Measurements from ENCODE around the gene PRSS16.
"Not testable (repeated sequence)": the region's sequence is repeated elsewhere in the genome, so short reads cannot be mapped to it uniquely, and the experiment has no call there.

Gene PRSS16, protein sequence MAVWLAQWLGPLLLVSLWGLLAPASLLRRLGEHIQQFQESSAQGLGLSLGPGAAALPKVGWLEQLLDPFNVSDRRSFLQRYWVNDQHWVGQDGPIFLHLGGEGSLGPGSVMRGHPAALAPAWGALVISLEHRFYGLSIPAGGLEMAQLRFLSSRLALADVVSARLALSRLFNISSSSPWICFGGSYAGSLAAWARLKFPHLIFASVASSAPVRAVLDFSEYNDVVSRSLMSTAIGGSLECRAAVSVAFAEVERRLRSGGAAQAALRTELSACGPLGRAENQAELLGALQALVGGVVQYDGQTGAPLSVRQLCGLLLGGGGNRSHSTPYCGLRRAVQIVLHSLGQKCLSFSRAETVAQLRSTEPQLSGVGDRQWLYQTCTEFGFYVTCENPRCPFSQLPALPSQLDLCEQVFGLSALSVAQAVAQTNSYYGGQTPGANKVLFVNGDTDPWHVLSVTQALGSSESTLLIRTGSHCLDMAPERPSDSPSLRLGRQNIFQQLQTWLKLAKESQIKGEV

DNA sequence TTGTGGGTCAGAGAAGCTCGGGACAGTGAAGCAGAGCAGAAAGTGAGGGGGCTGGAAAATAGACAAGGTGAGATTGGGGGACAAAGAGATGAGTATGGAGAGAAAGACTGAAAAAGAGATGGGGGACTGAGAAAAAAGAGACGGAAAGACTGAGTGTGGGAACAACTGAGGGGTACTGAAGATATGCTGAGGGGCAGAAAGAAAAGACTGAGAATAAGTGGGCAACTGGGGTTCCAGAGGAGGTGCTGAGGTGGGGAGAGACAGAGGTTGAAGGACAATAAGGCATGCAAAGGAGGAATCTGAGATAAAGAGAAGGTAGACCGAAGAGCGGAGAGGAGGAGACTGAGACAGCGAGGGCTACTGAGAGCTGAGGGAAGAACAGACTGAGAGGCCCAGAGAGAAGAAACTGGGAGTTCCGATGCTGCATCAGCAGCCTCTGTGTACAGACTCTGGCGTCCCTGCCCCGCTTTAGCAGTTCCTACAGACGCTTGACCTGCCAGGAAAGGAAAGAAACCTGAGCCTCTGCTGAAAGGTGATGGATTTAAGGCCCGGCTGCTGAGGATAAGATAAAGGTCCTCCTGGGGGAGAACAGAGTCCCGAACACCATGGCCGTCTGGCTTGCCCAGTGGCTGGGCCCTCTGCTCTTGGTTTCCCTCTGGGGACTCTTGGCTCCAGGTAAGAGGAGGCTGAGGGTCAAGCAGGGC is at the start of gene PRSS16:
Gene PRSS16, plus strand, starts transcription at position 569 of the 704 bp plus-strand sequence. Its CDS starts 37 bp downstream, at position 606.
- DNase-seq (ENCODE audit: low read depth in 2 of 2), result no peak

DNA sequence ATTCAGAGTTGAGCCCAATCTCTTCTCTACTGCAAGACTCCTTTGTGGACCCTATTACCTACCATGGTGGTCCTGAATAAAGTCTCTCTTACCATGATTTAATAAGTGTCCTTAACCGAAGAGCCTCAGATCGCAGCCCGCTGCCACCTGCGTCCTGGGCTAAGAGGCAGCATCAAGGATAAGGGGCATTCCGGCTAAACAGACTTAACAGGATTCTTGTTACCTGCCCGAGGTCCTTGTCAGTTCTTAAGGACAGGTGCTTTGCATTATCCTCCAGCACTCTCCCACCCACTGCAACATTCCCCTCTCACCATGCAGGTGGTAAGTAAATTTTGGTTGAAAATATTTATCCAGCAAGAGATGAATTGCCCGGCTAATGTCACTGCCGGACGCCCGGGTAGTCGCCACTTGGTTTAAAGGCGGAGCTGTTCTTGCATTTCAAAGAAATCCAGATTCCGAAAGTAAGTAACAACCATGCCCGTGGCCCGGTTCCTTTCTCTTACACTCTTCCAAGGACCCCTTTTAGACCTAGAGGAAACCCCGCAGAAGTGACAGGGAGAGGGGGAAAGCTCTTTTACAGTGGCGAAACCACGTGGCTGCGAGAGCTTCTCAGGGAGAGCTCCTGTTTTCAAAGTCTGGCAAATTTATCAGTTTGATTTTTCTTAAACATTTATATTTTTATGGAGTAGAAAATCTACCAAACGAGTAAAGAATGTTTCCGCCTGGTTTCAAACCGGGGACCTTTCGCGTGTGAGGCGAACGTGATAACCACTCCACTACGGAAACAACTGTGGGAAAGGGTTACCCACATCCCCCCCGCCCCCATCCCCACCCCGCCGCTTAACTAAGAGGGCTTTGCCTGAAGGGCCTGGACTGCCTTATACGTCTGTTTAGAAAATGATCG is 41.9 kb upstream of the PRSS16 start:
- no peak for DNase-seq (ENCODE audit: low read depth in 2 of 2)

DNA sequence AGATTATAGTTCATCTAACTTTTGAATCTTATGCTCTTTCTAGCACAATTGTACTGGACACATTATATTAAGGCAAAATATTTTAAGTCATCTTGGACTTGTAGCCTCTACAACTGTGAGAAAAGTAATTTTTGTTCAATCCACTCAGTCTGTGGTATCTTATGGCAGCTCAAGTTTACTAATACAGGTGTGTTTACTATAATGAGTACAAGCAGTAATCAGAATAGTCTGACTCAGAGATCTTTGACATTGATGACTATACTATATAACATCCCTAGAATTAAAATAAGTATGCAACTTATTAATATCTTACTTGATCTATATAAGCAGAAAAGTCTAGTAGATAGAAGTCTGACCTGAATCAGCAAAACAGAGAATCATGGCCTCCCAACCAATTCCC is 40.7 kb upstream of the PRSS16 start:
- no peak for DNase-seq (ENCODE audit: low read depth in 2 of 2)

DNA sequence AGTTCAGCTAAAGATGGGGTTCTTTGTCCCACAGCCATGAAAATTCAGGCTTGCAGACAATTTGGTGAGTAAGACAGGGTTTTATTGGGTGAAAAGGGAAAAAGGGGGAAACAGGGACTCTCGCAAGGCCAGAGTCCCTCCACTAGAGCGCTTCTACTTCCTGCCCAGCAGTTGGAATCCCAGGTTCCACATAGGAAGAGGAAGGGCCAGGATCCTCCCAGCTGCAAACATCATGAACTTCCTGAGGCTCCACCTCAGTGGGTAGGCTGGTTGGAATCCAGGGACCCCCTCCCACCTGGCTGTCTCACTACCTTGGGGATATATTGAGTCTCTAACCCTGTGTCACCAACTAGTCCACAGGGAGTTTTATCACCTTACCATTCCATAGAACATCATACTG is 39.5 kb upstream of the PRSS16 start:
- DNase-seq (ENCODE audit: low read depth in 2 of 2), result no peak

DNA sequence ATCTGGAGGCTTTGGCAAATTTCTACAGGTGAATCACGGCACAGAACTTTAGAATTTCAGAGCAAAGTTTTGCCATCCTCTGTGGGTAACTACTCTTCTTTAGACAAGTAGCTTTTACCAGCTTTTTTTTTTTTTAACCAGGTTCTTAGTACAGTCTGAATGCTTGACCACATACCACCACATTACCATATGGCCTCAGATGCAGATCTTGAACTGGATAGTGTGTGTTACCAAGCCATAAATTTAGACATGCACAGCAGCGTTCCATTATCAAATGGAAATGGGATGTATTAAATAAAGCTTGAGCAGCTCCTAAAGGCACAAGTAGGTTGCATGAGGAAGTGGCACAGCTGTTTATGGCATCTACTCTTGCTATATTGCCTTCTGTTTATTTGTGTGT is 38.3 kb upstream of the PRSS16 start:
- DNase-seq (ENCODE audit: low read depth in 2 of 2), result no peak

DNA sequence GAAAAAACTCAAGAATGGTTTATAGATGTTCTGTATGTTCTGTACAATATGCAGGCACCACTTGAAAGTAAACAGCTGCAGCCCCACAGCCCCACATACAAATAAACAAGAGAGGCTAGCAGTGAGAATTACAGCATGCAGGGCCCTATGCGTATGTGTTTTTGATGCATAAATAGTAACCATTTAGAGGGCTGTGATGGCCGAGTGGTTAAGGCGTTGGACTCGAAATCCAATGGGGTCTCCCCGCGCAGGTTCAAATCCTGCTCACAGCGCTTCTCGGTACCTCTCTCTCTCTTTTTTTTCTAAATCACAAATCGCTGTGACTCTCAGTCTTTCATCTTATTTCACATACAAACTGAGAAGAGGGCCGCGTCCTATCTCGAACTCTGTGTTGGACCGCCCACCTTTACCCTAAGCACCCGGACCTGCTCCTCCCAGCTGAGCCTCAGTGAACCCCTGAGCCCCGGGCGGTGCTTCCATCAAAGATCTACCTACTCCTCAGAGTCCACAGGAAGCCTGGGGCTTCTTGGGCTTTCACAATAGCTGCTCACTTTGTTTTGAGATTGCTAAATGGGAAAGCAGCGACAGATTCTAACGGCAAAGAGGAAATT is 37.7 kb upstream of the PRSS16 start:
- no peak for DNase-seq (ENCODE audit: low read depth in 2 of 2)

DNA sequence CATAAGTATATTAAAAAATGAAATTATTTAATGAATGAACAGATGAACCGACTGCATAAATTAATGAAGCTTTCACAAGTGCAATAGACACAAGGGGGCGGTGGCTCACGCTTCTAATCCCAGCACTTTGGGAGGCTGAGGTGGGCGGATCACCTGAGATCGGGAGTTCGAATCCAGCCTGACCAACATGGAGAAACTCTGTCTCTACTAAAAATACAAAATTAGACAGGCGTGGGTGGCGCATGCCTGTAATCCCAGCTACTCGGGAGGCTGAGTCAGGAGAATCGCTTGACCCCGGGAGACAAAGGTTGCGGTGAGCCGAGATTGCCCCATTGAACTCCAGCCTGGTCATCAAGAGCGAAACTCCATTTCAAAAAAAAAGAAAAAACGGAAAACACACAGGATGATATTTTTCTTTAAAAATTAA is 34.4 kb upstream of the PRSS16 start:
- not testable (repeated sequence) for DNase-seq (ENCODE audit: low read depth in 2 of 2)

DNA sequence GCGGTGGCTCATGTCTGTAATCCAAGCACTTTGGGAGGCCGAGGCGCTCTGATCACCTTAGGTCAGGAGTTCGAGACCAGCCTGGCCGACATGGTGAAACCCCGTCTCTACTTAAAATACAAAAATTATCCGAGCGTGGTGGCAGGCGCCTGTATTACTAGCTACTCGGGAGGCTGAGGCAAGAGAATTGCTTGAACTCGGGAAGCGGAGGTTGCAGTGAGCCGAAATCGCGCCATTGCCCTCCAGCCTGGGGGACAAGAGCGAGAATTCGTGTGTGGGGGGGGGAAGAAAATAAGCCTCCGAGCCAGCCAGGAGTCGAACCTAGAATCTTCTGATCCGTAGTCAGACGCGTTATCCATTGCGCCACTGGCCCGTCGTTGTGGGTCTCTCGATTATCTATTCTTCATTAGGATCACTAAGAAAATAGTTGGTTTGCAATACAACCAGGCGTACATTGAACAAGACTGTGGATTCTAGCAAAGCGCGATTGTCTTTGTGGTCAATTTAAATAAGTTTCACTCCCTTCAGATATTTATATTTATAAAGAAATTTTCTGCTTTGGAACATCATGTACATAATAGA is 33.9 kb upstream of the PRSS16 start:
- DNase-seq (ENCODE audit: low read depth in 2 of 2), result no peak

DNA sequence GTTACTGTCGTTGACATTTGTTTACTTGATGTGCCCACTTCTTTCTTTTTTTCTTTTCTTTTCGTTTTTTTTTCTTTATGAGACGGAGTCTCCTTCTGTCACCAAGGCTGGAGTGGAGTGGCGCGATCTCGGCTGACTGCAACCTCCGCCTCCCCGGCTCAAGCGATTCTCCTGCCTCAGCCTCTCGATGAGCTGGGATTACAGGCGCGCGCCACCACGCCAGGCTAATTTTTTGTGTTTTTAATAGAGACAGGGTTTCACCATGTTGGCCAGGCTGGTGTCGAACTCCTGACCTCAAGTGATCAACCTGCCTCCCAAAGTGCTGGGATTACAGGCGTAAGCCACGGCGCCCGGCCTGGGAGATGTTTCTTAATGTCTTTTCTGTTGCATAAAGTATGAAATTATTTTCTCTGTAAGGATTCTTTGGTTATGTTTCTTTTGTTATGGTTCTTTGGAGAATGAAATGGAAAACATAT is 33.3 kb upstream of the PRSS16 start:
- DNase-seq (ENCODE audit: low read depth in 2 of 2), result no peak

DNA sequence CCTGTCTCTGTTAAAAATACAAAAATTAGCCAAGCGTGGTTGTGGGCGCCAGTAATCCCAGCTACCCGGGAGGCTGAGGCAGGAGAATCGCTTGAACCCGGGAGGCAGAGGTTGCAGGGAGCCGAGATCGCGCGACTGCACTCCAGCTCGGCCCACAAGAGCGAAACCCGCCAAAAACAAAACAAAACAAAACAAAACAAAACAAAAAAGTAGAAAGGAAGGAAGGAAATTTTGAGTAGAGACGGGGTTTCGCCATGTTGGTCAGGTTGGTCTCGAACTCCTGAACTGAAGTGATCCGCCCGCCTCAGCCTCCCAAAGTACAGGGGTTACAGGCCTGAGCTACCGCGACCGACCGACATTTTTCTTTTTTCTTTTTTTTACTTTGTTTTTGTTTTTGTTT is 30.6 kb upstream of the PRSS16 start:
- no peak for DNase-seq (ENCODE audit: low read depth in 2 of 2)

DNA sequence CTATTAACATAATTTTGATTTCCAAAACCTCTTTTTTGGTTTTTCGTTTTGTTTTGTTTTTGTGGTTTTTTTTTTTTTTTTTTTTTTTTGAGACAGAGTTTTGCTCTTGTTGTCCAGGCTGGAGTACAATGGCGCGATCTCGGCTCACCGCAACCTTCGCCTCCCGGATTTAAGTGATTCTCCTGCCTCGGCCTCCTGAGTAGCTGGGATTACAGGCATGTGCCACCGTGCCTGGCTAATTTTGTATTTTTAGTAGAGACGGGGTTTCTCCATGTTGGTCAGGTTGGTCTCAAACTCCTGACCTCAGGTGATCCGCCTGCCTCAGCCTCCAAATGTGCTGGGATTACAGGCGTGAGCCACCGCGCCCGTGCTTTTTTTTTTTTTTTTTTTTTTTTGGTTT is 24.5 kb upstream of the PRSS16 start:
- DNase-seq (ENCODE audit: low read depth in 2 of 2), result not testable (repeated sequence)

DNA sequence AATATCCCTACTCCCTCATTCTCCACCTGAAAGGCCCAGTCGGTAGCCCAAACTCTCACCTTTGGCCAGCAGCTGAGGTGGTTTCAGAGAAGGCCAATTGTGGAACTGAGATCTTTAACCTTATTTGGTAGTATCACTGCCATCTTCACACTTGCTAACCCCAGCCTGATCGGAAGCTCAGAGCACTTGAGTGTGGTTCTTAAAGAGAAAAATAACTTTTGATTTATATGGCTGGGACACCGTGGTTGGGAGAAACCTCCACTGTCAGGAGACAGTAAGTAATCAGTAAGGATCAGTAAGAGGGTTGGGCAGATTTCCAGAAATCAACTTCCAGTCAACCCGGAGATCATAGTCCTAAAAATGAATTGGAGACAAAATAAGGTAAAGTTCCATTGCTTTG is 22.8 kb upstream of the PRSS16 start:
- DNase-seq (ENCODE audit: low read depth in 2 of 2), result no peak

DNA sequence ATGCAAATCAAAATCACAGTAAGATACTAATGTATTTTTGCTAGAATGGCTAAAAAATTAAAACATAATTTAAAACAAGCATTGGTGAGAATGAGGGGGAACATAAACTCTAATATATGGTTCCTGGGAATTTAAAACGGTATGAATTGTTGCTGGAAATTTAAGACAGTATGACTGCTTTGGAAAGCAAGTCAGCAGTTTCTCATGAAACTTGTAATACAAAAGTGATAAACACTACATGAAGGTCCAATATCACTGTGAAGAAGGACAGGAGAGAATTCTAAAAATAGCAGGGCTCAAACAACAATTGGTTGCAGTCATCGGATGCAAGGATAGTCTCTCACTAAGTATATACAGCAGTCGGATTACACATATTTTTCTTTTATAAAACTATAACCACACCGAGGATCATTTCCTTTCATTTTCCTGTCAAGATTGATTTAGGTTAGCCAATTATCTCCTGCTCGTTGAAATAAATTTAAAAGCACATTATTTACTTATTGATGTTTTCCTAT is 18.5 kb upstream of the PRSS16 start:
- no peak for DNase-seq (ENCODE audit: low read depth in 2 of 2)

DNA sequence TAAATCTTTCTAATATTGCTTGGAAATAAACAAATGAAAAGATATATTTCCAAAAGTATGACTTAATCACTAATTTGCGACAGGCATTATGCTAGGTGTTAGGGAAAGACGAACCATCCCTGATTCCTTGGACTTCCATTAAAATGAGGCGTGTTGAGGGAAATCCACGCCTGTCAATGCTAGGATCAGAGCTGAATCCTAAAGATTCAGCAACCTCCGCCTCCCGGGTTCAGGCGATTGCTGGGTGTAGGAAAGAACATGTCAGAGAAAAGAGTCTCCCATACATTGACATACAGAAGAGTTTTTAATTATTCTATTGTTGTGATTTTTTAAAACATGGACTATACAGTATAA is 16.8 kb upstream of the PRSS16 start:
- DNase-seq (ENCODE audit: low read depth in 2 of 2), result no peak

DNA sequence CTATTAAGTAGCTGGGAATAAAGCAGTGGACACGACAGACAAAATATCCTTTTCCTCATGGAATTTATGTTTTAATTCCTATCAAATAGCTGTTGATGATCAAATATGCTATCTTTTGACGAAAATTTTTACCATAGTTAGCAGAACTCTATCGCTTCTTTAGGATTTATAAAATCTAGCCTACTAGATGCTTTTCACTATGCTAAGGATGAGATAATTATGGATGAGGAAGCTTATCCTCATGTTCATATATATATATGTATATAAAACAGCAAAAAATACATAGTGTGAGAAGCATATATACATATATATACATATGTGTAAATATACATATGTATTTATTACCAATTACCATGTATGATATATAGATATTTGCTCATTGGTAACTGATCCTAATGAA is 12.9 kb upstream of the PRSS16 start:
- DNase-seq (ENCODE audit: low read depth in 2 of 2), result no peak

DNA sequence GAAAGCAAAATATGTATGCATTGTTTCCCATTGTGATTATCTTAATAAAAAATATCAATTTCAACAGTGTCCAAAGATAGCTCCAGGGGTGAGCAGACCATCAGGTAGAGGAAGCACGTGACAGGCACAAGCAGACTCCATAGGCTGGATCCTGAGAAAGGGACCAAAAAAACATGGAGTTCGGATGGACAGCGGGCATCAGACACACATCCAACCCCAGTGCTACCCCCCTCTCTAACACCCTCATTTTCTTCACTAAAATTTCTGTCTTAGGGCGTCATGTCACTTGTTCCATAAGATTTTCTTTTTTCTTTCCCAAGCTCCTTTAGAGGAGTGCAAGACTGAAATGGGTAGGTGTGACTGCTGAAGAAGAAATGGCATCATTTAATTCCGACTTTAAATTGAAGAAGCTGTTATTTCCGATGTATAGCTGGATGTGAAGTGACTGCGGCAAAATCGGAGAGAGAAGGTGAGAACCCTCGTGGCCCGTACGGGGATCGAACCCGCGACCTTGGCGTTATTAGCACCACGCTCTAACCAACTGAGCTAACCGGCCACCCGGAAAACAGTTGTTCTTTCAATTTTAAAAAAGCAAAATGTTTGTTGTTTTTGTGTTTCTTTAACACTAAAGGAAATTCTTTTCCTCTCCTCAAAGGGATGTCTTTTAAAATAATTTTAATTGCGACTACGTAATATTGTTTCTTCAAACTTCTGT is 10.3 kb upstream of the PRSS16 start:
- DNase-seq (ENCODE audit: low read depth in 2 of 2), result no peak

DNA sequence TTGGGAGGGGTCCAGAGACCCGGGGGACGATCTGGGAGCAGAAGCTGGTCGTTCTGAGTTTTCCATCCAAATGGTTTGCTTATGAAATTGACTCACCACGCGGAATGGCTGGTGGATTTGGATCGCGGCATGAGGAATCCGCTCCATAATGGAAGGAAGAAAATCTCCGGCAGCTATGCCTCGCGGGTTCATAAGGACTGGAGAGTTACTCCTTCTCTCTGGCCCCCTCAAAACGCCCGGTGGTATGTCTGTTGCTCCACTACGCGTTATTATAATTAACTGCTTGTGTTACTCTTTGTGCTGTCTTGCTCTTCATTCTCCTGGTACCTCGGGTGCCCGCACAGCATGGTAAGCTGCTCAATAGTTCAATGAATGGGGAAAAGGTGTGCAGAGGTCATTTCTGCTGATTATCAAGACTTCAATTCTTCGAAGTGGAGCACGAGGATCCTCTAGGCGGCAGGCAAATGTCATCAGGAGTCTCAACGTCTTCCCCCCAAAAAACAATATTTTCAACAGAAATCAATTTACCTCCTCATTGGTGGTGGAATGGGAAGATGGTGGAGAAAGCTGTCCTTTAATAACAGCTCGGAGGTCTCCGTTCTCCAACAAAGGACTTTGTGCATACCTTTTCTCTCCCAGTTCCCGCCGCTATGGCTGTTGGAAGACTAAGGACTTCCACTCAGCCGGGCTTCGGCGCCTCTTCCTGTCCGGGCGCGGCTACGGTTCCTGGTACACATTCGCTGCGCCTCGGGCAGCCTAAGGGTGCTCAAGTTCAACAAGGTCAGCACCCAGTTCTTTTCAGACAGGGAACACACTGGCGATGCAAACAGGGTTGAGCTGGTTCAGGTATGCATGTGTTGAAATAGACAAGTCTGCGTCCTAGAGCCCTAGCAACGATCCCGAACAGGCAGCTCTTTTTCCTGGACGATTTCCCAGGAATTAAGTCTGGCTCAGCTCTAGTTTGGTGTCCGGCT is 9.2 kb upstream of the PRSS16 start:
- no peak for DNase-seq (ENCODE audit: low read depth in 2 of 2)

DNA sequence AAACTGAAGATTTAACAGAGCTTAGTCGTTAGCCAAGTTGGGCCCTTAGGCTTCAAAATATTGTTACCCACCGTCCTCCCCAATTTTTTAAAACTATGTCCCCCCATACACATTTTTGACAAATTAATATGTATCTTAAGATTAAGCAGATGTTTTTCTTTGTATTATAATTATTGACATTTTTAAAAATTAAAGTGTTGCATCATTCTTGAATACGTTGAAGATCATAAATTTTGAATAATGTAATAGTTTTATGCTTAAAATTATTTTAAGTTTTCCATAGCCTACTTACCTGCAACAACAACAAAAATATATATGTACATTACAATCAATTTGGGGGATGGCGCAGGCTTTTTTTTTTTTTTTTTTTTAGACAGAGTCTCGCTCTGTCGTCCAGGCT is 8.2 kb upstream of the PRSS16 start:
- no peak for DNase-seq (ENCODE audit: low read depth in 2 of 2)

DNA sequence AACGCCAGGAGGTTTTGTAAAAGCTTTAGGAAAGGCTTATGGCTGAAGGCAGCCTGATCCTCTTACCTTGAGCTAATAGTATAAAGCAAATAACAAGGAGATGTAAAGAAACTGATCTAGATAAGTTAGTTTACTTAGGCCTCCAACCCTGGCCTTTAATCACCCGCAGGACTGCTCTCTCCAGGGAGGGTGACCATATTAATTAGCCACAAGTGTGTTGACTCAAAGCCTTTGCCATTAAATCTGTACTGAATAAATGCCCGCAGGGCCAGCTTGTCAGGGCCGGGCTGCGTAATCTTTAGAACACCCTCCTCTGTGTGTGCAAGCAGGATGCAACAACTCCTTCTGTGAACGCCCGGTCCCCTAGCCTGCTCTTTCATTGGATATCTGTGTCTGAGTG is 6.1 kb upstream of the PRSS16 start:
- no peak for DNase-seq (ENCODE audit: low read depth in 2 of 2)
